A673 (cell line): Measurements from ENCODE around the gene CAP2. TPM values are rescaled to one million over a fixed set of nuclear protein-coding genes. Genes with fewer than 3 reads are reported as not detected.

Source experiments
- BruUV-seq: library from RNA; stranded (reverse); fragments of 400-500 nt; replicated peaks from 2 replicates; lab custom pipeline; 2021; lab: Mats Ljungman, UMichigan
- CTCF ChIA-PET: fragments of 300-600 bp; sonication (Branson Sonifier 250); formaldehyde crosslinking; loops from one replicate; lab custom pipeline; 2022; ENCODE audit warnings: antibody characterized with exemption; lab: Charles Lee
- POLR2A ChIA-PET: fragments of 300-600 bp; sonication (Branson Sonifier 250); formaldehyde crosslinking; loops from one replicate; lab custom pipeline; 2022; ENCODE audit warnings: antibody characterized with exemption; ENCODE audit not compliant: low non-redundant PET; lab: Charles Lee
- DNase-seq: peaks from one replicate; pipeline ENCODE4 v3.0.0-alpha.2; 2015; ENCODE audit warnings: low spot score
- H3K27ac ChIP-seq: fragments of 200-600 bp; sonication (generic); 2 replicates; pipeline ENCODE4 v1.5.1; 2016; ENCODE audit warnings: mixed run types, low read depth, mild to moderate bottlenecking, mixed read lengths, antibody characterized with exemption, low read length; ENCODE audit not compliant: poor library complexity, severe bottlenecking
- H3K27me3 ChIP-seq: fragments of 200-600 bp; sonication (generic); replicated peaks from 2 replicates; pipeline ENCODE4 v1.6.1; 2017; ENCODE audit warnings: mixed run types, low read depth, mild to moderate bottlenecking, mixed read lengths, antibody characterized with exemption, low read length; ENCODE audit not compliant: insufficient read depth, poor library complexity
- H3K36me3 ChIP-seq: fragments of 200-600 bp; sonication (generic); 2 replicates; pipeline ENCODE4 v1.6.1; 2016; ENCODE audit warnings: mixed run types, mild to moderate bottlenecking, mixed read lengths, antibody characterized with exemption, low read length; ENCODE audit not compliant: insufficient read depth, poor library complexity, severe bottlenecking
- H3K4me1 ChIP-seq: fragments of 200-600 bp; sonication (generic); 2 replicates; pipeline ENCODE4 v1.6.1; 2017; ENCODE audit warnings: mixed run types, mild to moderate bottlenecking, mixed read lengths, antibody characterized with exemption, low read length; ENCODE audit not compliant: insufficient read depth, poor library complexity, severe bottlenecking
- H3K4me3 ChIP-seq: fragments of 200-600 bp; sonication (generic); 2 replicates; pipeline ENCODE4 v1.5.1; 2016; ENCODE audit warnings: low read depth, mixed run types, mild to moderate bottlenecking, mixed read lengths, low read length; ENCODE audit not compliant: poor library complexity, severe bottlenecking
- H3K9me3 ChIP-seq: fragments of 200-600 bp; sonication (generic); 2 replicates; pipeline ENCODE4 v1.6.1; 2016; ENCODE audit warnings: mixed run types, low read depth, mild to moderate bottlenecking, mixed read lengths, antibody characterized with exemption, low read length; ENCODE audit not compliant: poor library complexity, severe bottlenecking
- CTCF ChIP-seq: fragments of 300-800, 200-600 bp; sonication (generic); conservative IDR thresholded peaks from 2 replicates; pipeline ENCODE4 v1.5.1; 2017; ENCODE audit warnings: low read depth, mild to moderate bottlenecking, antibody characterized with exemption, low read length, moderate library complexity, mixed read lengths
- EZH2 ChIP-seq: fragments of 200-600 bp; sonication (generic); IDR thresholded peaks from 2 replicates; pipeline ENCODE4 v1.6.1; 2017; ENCODE audit warnings: borderline replicate concordance, low read depth, mild to moderate bottlenecking, mixed read lengths, antibody characterized with exemption, low read length; ENCODE audit not compliant: poor library complexity, severe bottlenecking
- intact Hi-C: fragments of 100-400 bp; cut with micrococcal nuclease; formaldehyde crosslinking; loops from one replicate; pipeline ENCODE4 v1.10.0; 2022; ENCODE audit not compliant: unreplicated experiment
- total RNA-seq: library from RNA; stranded (reverse); gene quantifications from 2 replicates; pipeline ENCODE4 v1.2.3, GENCODE V29; 2021

The CAP2 gene
- total RNA-seq, 1 experiment from 2014 or later, result 20.8 TPM

DNA sequence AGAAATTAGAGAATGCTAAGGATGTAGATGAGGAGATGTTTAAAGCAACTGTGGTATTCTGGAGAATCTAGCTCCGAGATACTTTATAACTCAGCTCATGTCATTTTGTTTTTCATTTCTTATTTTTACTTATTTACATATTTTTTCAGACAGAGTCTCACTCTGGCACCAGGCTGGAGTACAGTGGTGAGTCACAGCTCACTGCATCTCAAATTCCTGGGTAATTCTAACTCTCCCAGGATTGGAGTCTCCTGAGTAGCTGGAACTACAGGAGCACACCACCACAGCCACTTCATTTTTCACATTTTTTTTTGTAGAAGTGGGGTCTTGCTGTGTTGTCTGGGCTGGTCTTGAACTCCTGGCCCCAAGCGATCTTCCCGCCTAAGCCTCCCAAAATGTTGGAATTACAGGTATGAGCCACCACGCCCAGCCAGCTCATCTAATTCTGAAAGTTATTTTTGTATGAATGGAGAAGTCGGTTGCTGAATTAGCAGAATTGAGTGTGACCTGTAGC is 112.4 kb downstream of the CAP2 start:
- no peaks in the 10 kb centered on the region for H3K4me1 ChIP-seq
- no peaks in the 10 kb centered on the region for H3K9me3 ChIP-seq
- TF ChIP-seq CTCF (no peak), EZH2 (no peak)
- DNase-seq, result no peak
- CTCF ChIA-PET, result interaction anchor here (0.6 kb wide), 1 partner anchor 558 kb away, joined by 3 read pairs; no protein-coding TSS in a partner anchor
- no peak overlapping the region for H3K27ac ChIP-seq
- BruUV-seq, result no TSS peak
- H3K27me3 ChIP-seq, result no peaks in the 10 kb centered on the region
- no peak overlapping the region for H3K4me3 ChIP-seq
- H3K36me3 ChIP-seq, result no peaks in the 10 kb centered on the region
- intact Hi-C loops, result no loop called here
- POLR2A ChIA-PET, result no interaction called here

- CTCF ChIA-PET, result no interaction called here
- Histone ChIP-seq H3K27ac (no peak overlapping the region), H3K36me3 (no peaks in the 10 kb centered on the region), H3K27me3 (no peaks in the 10 kb centered on the region), H3K4me3 (no peak overlapping the region), H3K4me1 (no peaks in the 10 kb centered on the region), H3K9me3 (no peaks in the 10 kb centered on the region)
- TF ChIP-seq CTCF (no peak), EZH2 (no peak)
- intact Hi-C loops, result no loop called here
- POLR2A ChIA-PET, result no interaction called here
- BruUV-seq, result no TSS peak
- no peak for DNase-seq
Observed at GRCh38 chr6:17506531-17506930, 113.1 kb downstream of the CAP2 start.

DNA sequence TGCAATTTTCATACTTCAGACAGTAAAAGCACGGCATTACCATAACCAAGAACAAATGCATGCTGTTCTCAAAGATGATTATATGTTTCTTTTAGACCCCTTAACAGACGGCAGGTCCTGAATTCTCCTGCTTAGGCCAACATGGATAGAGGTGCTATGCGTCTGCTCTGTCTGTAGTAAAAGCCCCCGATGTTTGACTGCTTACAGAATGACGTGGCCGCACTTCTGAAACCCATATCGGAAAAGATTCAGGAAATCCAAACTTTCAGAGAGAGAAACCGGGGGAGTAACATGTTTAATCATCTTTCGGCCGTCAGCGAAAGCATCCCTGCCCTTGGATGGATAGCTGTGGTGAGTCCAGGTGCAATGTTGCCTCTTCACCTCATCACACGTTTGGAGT is 113.6 kb downstream of the CAP2 start:
- no peaks in the 10 kb centered on the region for H3K9me3 ChIP-seq
- POLR2A ChIA-PET, result no interaction called here
- no peaks in the 10 kb centered on the region for H3K27me3 ChIP-seq
- no peak overlapping the region for H3K27ac ChIP-seq
- CTCF ChIA-PET, result no interaction called here
- intact Hi-C loops, result no loop called here
- TF ChIP-seq EZH2 (no peak), CTCF (no peak)
- H3K4me1 ChIP-seq, result no peaks in the 10 kb centered on the region
- no peak overlapping the region for H3K4me3 ChIP-seq
- no peaks in the 10 kb centered on the region for H3K36me3 ChIP-seq
- DNase-seq, result no peak
- BruUV-seq, result no TSS peak
